NCI-H526 (cell line): Measurements from ENCODE around the gene ZNF577.
"Not testable (repeated sequence)": the region's sequence is repeated elsewhere in the genome, so short reads cannot be mapped to it uniquely, and the experiment has no call there.

ENCODE experiments used
- DNase-seq, 2 experiments: peaks; one replicate each; lab custom pipeline; 2025; lab: John Stamatoyannopoulos, UW

Gene ZNF577

GRCh38 chr19:51887522-51888498, at the start of gene ZNF577:
Gene ZNF577 (minus strand): TSS chr19:51887951. CDS start chr19:51880382, 7,569 bp downstream.
- no peak for DNase-seq

- no peak for DNase-seq
Measured at GRCh38 chr19:51931921-51932320, 44.2 kb upstream of the ZNF577 start.

- DNase-seq = no peak
Measured at GRCh38 chr19:51927859-51928258, 40.1 kb upstream of the ZNF577 start.

- DNase-seq = peak; percentile 98
Measured at GRCh38 chr19:51926784-51927741, 39.3 kb upstream of the ZNF577 start, which contains the start of gene ZNF613. Gene ZNF613 (plus strand): TSS chr19:51927472. CDS start chr19:51936221, 8,749 bp downstream.

- no peak for DNase-seq
Measured at GRCh38 chr19:51926426-51926783, 38.7 kb upstream of the ZNF577 start.

- DNase-seq = no peak
Measured at GRCh38 chr19:51921949-51922348, 34.2 kb upstream of the ZNF577 start.

GRCh38 chr19:51919606-51920005, 31.9 kb upstream of the ZNF577 start:
- no peak for DNase-seq

GRCh38 chr19:51916167-51916566, 28.4 kb upstream of the ZNF577 start:
- no peak for DNase-seq

GRCh38 chr19:51915324-51915867, 27.6 kb upstream of the ZNF577 start:
- DNase-seq = no peak

GRCh38 chr19:51907981-51908380, 20.2 kb upstream of the ZNF577 start:
- DNase-seq = not testable (repeated sequence)

GRCh38 chr19:51906108-51906507, 18.4 kb upstream of the ZNF577 start:
- DNase-seq = not testable (repeated sequence)

- peak in 1 of 2 experiments; percentile 14 for DNase-seq
Measured at GRCh38 chr19:51905639-51906038, 17.9 kb upstream of the ZNF577 start.

GRCh38 chr19:51905206-51905605, 17.5 kb upstream of the ZNF577 start:
- DNase-seq = no peak

- DNase-seq = peak; percentile 87 to 96
Measured at GRCh38 chr19:51904331-51905165, 16.8 kb upstream of the ZNF577 start, which contains the start of gene ZNF649. Gene ZNF649 (minus strand): TSS chr19:51905017. CDS start chr19:51900107, 4,910 bp downstream.

GRCh38 chr19:51903192-51903591, 15.4 kb upstream of the ZNF577 start:
- no peak for DNase-seq

GRCh38 chr19:51901860-51902259, 14.1 kb upstream of the ZNF577 start:
- no peak for DNase-seq

- no peak for DNase-seq
Measured at GRCh38 chr19:51891193-51891747, 3.5 kb upstream of the ZNF577 start.

- DNase-seq = no peak
Measured at GRCh38 chr19:51889934-51890333, 2.2 kb upstream of the ZNF577 start.

- no peak for DNase-seq
Measured at GRCh38 chr19:51884713-51885112, 3.0 kb downstream of the ZNF577 start.

GRCh38 chr19:51882518-51882917, 5.2 kb downstream of the ZNF577 start:
- DNase-seq = no peak

GRCh38 chr19:51873097-51873496, 14.7 kb downstream of the ZNF577 start:
- DNase-seq = no peak
